ENCODE results near the gene SHISA8.

SHISA8 gene

GRCh38 chr22:41913842-41914534 lies 886 bp downstream of the SHISA8 start:
- Histone ChIP-seq H3K4me1 (ENCODE audit: control insufficient read depth, insufficient read depth, low read length) (peaks cover 6% of the 10 kb centered on the region), H3K4me3 (ENCODE audit: low read depth, low read length) (peak overlapping the region; percentile 23), H3K27ac (ENCODE audit: extremely low read depth, low read depth, low read length) (peak overlapping the region; percentile 68; the same call in 1 of the 2 replicates), H3K9me3 (ENCODE audit: control insufficient read depth, insufficient read depth, low read depth, low read length) (no peaks in the 10 kb centered on the region), H3K36me3 (ENCODE audit: control insufficient read depth in 2 of 2, insufficient read depth in 1 of 2, low read length in 2 of 2) (peaks cover 0 to 6% of the 10 kb centered on the region in 2 experiments; a peak in 1 of 3 replicates)
- no peak for TF ChIP-seq YY1 (tag by site-specific recombination; IDR thresholded peaks at IDR 0.05)
- TF ChIP-seq ZNF624 (tag by site-specific recombination; IDR thresholded peaks at IDR 0.05), result no peak
- TF ChIP-seq ZNF510 (tag by site-specific recombination; IDR thresholded peaks at IDR 0.05; ENCODE audit: insufficient replicate concordance), result no peak
- no peak for TF ChIP-seq PRDM4 (tag by site-specific recombination; IDR thresholded peaks at IDR 0.05)
- no peak for TF ChIP-seq ZSCAN18 (tag by site-specific recombination; IDR thresholded peaks at IDR 0.05)
- no peak for TF ChIP-seq GLIS1 (tag by site-specific recombination; IDR thresholded peaks at IDR 0.05)
- TF ChIP-seq ZNF16 (tag by site-specific recombination; IDR thresholded peaks at IDR 0.05; ENCODE audit: low read depth), result no peak
- TF ChIP-seq WT1 (tag by site-specific recombination; IDR thresholded peaks at IDR 0.05), result peak; percentile 64; the same call in 1 of the 2 replicates
- ChIA-PET CTCF (interaction anchor here (0.9 kb wide), 2 partner anchors 24 to 248 kb away, joined by 3 read pairs; no protein-coding TSS in a partner anchor), POLR2A (interaction anchor here (0.8 to 1.7 kb wide), 5 partner anchors 11 to 113 kb away, joined by 3 to 6 read pairs (median 4); partner anchors contain the start of genes CCDC134, CENPM and SREBF2)

- Histone ChIP-seq H3K27ac (ENCODE audit: extremely low read depth, low read depth, low read length) (no peak overlapping the region), H3K4me3 (ENCODE audit: low read depth, low read length) (no peak overlapping the region), H3K4me1 (ENCODE audit: control insufficient read depth, insufficient read depth, low read length) (peaks cover 5% of the 10 kb centered on the region), H3K36me3 (ENCODE audit: control insufficient read depth in 2 of 2, insufficient read depth in 1 of 2, low read length in 2 of 2) (peaks cover 0 to 6% of the 10 kb centered on the region in 2 experiments; a peak in 1 of 3 replicates), H3K9me3 (ENCODE audit: control insufficient read depth, insufficient read depth, low read depth, low read length) (no peaks in the 10 kb centered on the region)
- ChIA-PET CTCF (interaction anchor here (0.7 to 1.0 kb wide), 2 partner anchors 13 to 246 kb away, joined by 3 to 6 read pairs; no protein-coding TSS in a partner anchor), POLR2A (interaction anchor here (0.9 to 1.4 kb wide), 2 partner anchors 33 to 112 kb away, joined by 3 to 4 read pairs; partner anchors contain the start of genes CCDC134 and CENPM)
- TF ChIP-seq GFI1B (tag by site-specific recombination; IDR thresholded peaks at IDR 0.05) (no peak), ZSCAN30 (tag by site-specific recombination; IDR thresholded peaks at IDR 0.05) (no peak), GLIS2 (tag by site-specific recombination; IDR thresholded peaks at IDR 0.05) (peak; percentile 42; the same call in 1 of the 2 replicates), ZNF133 (tag by site-specific recombination; IDR thresholded peaks at IDR 0.05) (no peak), KLF7 (tag by site-specific recombination; IDR thresholded peaks at IDR 0.05; ENCODE audit: borderline replicate concordance) (no peak), ZBTB8A (tag by site-specific recombination; IDR thresholded peaks at IDR 0.05) (no peak), ZNF76 (tag by site-specific recombination; IDR thresholded peaks at IDR 0.05; ENCODE audit: borderline replicate concordance, low read depth) (no peak), ZBTB26 (tag by site-specific recombination; optimal IDR thresholded peaks at IDR 0.05) (peak; percentile 11), ZNF549 (tag by site-specific recombination; IDR thresholded peaks at IDR 0.05) (no peak), EGR2 (tag by site-specific recombination; IDR thresholded peaks at IDR 0.05; ENCODE audit: low read depth) (no peak), ZNF398 (tag by site-specific recombination; IDR thresholded peaks at IDR 0.05) (peak; percentile 76), SALL2 (tag by site-specific recombination; IDR thresholded peaks at IDR 0.05; ENCODE audit: borderline replicate concordance) (no peak), SETDB1 (IDR thresholded peaks at IDR 0.05; ENCODE audit: insufficient read length, low read length) (no peak), ZNF704 (tag by site-specific recombination; IDR thresholded peaks at IDR 0.05) (no peak), ZNF335 (tag by site-specific recombination; conservative IDR thresholded peaks at IDR 0.05) (no peak), ZNF202 (tag by site-specific recombination; IDR thresholded peaks at IDR 0.05; ENCODE audit: borderline replicate concordance) (no peak), SCRT2 (tag by site-specific recombination; IDR thresholded peaks at IDR 0.05) (peak; percentile 96)
Measured at GRCh38 chr22:41913040-41913719, 1.7 kb downstream of the SHISA8 start.

Data from HEK293 (cell line).